Testis (tissue), 3 donors: ENCODE measurements around the gene CCDC177. TPM values are rescaled to one million over a fixed set of nuclear protein-coding genes. Genes with fewer than 3 reads are reported as not detected.
A peak's percentile ranks its signal among the peaks of the same experiment; 100 is the strongest.

ENCODE experiments used
- DNase-seq: peaks from one replicate; pipeline ENCODE4 v3.0.0-alpha.2; 2019
- H3K27ac ChIP-seq, 2 donors: fragments of 200-600 bp; sonication (generic); one replicate each; pipeline ENCODE4 v1.5.1; 2019
- H3K27me3 ChIP-seq: fragments of 200-600 bp; sonication (generic); one replicate; pipeline ENCODE4 v1.5.1; 2019
- H3K36me3 ChIP-seq: fragments of 200-600 bp; sonication (generic); one replicate; pipeline ENCODE4 v1.5.1; 2017; ENCODE audit warnings: low read depth; ENCODE audit errors: missing control alignments
- H3K4me1 ChIP-seq: fragments of 200-600 bp; sonication (generic); one replicate; pipeline ENCODE4 v1.5.1; 2019
- H3K4me3 ChIP-seq, 2 donors: fragments of 200-600 bp; sonication (generic); one replicate each; pipeline ENCODE4 v1.5.1; 2017 to 2019
- H3K9me3 ChIP-seq: fragments of 200-600 bp; sonication (generic); one replicate; pipeline ENCODE4 v1.5.1; 2017
- CTCF ChIP-seq, 3 experiments: fragments of 450-650 bp in 2 of 3; fragments of 200-600 bp in 1 of 3; sonication (generic) in 1 of 3; IDR thresholded peaks; one replicate each; pipeline ENCODE4 v1.5.1; 2016 to 2019; ENCODE audit warnings: antibody characterized with exemption in 3 of 3, mild to moderate bottlenecking in 2 of 3, moderate library complexity in 1 of 3
- POLR2A ChIP-seq: fragments of 450-650 bp; IDR thresholded peaks from one replicate; pipeline ENCODE4 v1.6.1; 2017; ENCODE audit warnings: antibody characterized with exemption, mild to moderate bottlenecking, moderate library complexity
- WGBS, 2 donors: methylation state at CpG; one replicate each; pipeline ENCODE4 v1.1.5; 2018; 5-methylcytosine and 5-hydroxymethylcytosine counted together
- intact Hi-C: fragments of 100-400 bp; cut with DNase I; formaldehyde crosslinking; loops from one replicate; pipeline ENCODE4 v1.15.1; 2023; ENCODE audit warnings: low total_unique reads
- polyA plus RNA-seq: library from polyadenylated mRNA; stranded (reverse); fragments of 350-450 nt; fragmentation: Illumina TruSeq; extraction: RNeasy Lipid Tissue Mini Kit (QIAGEN cat#74804); gene quantifications from one replicate; pipeline ENCODE4 v1.2.3, GENCODE V29; 2014; ENCODE audit warnings: low read depth, low replicate concordance; ENCODE audit not compliant: insufficient read depth
- total RNA-seq, 2 donors: library from RNA; depleted of rRNA; stranded (reverse); fragments of >200 nt; gene quantifications; one replicate each; pipeline ENCODE4 v1.2.3, GENCODE V29; 2016

The CCDC177 gene
- total and polyA plus RNA-seq, 3 donors from 2014 or later, result 0.63 to 1.9 (median 1.7) TPM

GRCh38 chr14:69542311-69542710 is 32.4 kb downstream of the CCDC177 start:
- H3K27ac ChIP-seq, result no peak overlapping the region
- TF ChIP-seq CTCF (IDR thresholded peaks at IDR 0.05), result no peak
- no peak for TF ChIP-seq POLR2A
- no peaks in the 10 kb centered on the region for H3K27me3 ChIP-seq
- no peaks in the 10 kb centered on the region for H3K9me3 ChIP-seq
- H3K4me3 ChIP-seq, result no peak overlapping the region
- intact Hi-C loops, result no loop called here
- H3K36me3 ChIP-seq, result no peaks in the 10 kb centered on the region
- 70 to 78% methylated on average over 2 of the region's 2 CpGs for WGBS, 2 donors
- no peaks in the 10 kb centered on the region for H3K4me1 ChIP-seq
- DNase-seq, result no peak

- Histone ChIP-seq H3K4me3 (no peak overlapping the region), H3K9me3 (no peaks in the 10 kb centered on the region), H3K4me1 (no peaks in the 10 kb centered on the region), H3K27me3 (no peaks in the 10 kb centered on the region), H3K27ac (no peak overlapping the region), H3K36me3 (no peaks in the 10 kb centered on the region)
- no peak for DNase-seq
- WGBS, 2 donors, result 84% methylated on average over 5 of the region's 5 CpGs
- intact Hi-C loops, result no loop called here
- TF ChIP-seq POLR2A (no peak), CTCF (IDR thresholded peaks at IDR 0.05) (no peak)
These were observed 33.9 kb downstream of the CCDC177 start for GRCh38 chr14:69540654-69541335.

- no peak overlapping the region for H3K27ac ChIP-seq
- no peaks in the 10 kb centered on the region for H3K4me1 ChIP-seq
- H3K4me3 ChIP-seq, result no peak overlapping the region
- H3K9me3 ChIP-seq, result no peaks in the 10 kb centered on the region
- WGBS, 2 donors, result 76 to 79% methylated on average over 6 of the region's 6 CpGs
- peak; percentile 17 for DNase-seq
- H3K27me3 ChIP-seq, result no peaks in the 10 kb centered on the region
- intact Hi-C loops, result no loop called here
- H3K36me3 ChIP-seq, result no peaks in the 10 kb centered on the region
- TF ChIP-seq CTCF (IDR thresholded peaks at IDR 0.05), result no peak
- TF ChIP-seq POLR2A, result no peak
These were observed 34.9 kb downstream of the CCDC177 start for GRCh38 chr14:69539631-69540410.

- intact Hi-C loops, result no loop called here
- no peaks in the 10 kb centered on the region for H3K27me3 ChIP-seq
- no peak for DNase-seq
- WGBS, 2 donors, result 94 to 100% methylated on average over 1 of the region's 1 CpG
- H3K36me3 ChIP-seq, result no peaks in the 10 kb centered on the region
- H3K4me1 ChIP-seq, result no peaks in the 10 kb centered on the region
- no peaks in the 10 kb centered on the region for H3K9me3 ChIP-seq
- no peak for TF ChIP-seq POLR2A
- TF ChIP-seq CTCF (IDR thresholded peaks at IDR 0.05), result no peak
- no peak overlapping the region for H3K27ac ChIP-seq
- H3K4me3 ChIP-seq, result no peak overlapping the region
These were observed 35.9 kb downstream of the CCDC177 start for GRCh38 chr14:69538766-69539165.
